ENCODE measurements around the gene SSBP3.

Gene SSBP3

GRCh38 chr1:54225986-54226559 lies 180.1 kb downstream of the SSBP3 start:
- peak overlapping the region in 1 of 2 donors; percentile 74 for H3K27ac ChIP-seq
- TF ChIP-seq CTCF (IDR thresholded peaks at IDR 0.05) = no peak
- no peak for DNase-seq

GRCh38 chr1:54225378-54225777 lies 180.8 kb downstream of the SSBP3 start:
- no peak for TF ChIP-seq CTCF (IDR thresholded peaks at IDR 0.05)
- no peaks in the 10 kb centered on the region for H3K27me3 ChIP-seq
- H3K27ac ChIP-seq = no peak overlapping the region
- intact Hi-C loops (cut with DNase I; ENCODE audit: low total_unique reads) = loop anchor here (10.0 kb wide), 1 partner anchor 259 kb away; no protein-coding TSS in a partner anchor
- no peak for DNase-seq
- peaks cover 0 to 42% (median 24%) of the 10 kb centered on the region in 4 donors for H3K4me1 ChIP-seq
- H3K36me3 ChIP-seq = peaks cover 0 to 70% (median 16%) of the 10 kb centered on the region in 3 donors
- H3K9me3 ChIP-seq = no peaks in the 10 kb centered on the region
- H3K4me3 ChIP-seq = no peak overlapping the region

More at GRCh38 chr1:54225986-54226559, 180.1 kb downstream of the SSBP3 start:
- peaks cover 0 to 70% (median 22%) of the 10 kb centered on the region in 3 donors for H3K36me3 ChIP-seq
- no peak overlapping the region for H3K4me3 ChIP-seq
- peaks cover 0 to 35% (median 23%) of the 10 kb centered on the region in 4 donors for H3K4me1 ChIP-seq
- intact Hi-C loops (cut with DNase I; ENCODE audit: low total_unique reads) = loop anchor here (10.0 kb wide), 1 partner anchor 259 kb away; no protein-coding TSS in a partner anchor
- no peaks in the 10 kb centered on the region for H3K9me3 ChIP-seq
- no peaks in the 10 kb centered on the region for H3K27me3 ChIP-seq

- Histone ChIP-seq H3K9me3 (no peaks in the 10 kb centered on the region), H3K4me3 (no peak overlapping the region), H3K27me3 (no peaks in the 10 kb centered on the region), H3K27ac (no peak overlapping the region), H3K36me3 (peaks cover 0 to 65% (median 16%) of the 10 kb centered on the region in 3 donors), H3K4me1 (peaks cover 0 to 49% (median 32%) of the 10 kb centered on the region in 4 donors)
- intact Hi-C loops (cut with DNase I; ENCODE audit: low total_unique reads) = loop anchor here (10.0 kb wide), 1 partner anchor 261 kb away; no protein-coding TSS in a partner anchor
- no peak for TF ChIP-seq CTCF (IDR thresholded peaks at IDR 0.05)
- no peak for DNase-seq
Measured at GRCh38 chr1:54224233-54224632, 182.0 kb downstream of the SSBP3 start.

GRCh38 chr1:54223441-54224202 lies 182.6 kb downstream of the SSBP3 start:
- TF ChIP-seq CTCF (IDR thresholded peaks at IDR 0.05) = no peak
- no peak overlapping the region for H3K27ac ChIP-seq
- DNase-seq = no peak
- H3K36me3 ChIP-seq = peaks cover 2 to 65% (median 18%) of the 10 kb centered on the region in 3 donors
- H3K4me3 ChIP-seq = no peak overlapping the region
- no peaks in the 10 kb centered on the region for H3K27me3 ChIP-seq
- no peaks in the 10 kb centered on the region for H3K9me3 ChIP-seq
- peaks cover 0 to 49% (median 33%) of the 10 kb centered on the region in 4 donors for H3K4me1 ChIP-seq
- intact Hi-C loops (cut with DNase I; ENCODE audit: low total_unique reads) = loop anchor here (10.0 kb wide), 1 partner anchor 261 kb away; no protein-coding TSS in a partner anchor

GRCh38 chr1:54222711-54223110 lies 183.5 kb downstream of the SSBP3 start:
- intact Hi-C loops (cut with DNase I; ENCODE audit: low total_unique reads) = loop anchor here (10.0 kb wide), 1 partner anchor 262 kb away; no protein-coding TSS in a partner anchor
- no peak overlapping the region for H3K27ac ChIP-seq

More at GRCh38 chr1:54222711-54223110, 183.5 kb downstream of the SSBP3 start:
- Histone ChIP-seq H3K27me3 (no peaks in the 10 kb centered on the region), H3K4me1 (peaks cover 0 to 40% (median 24%) of the 10 kb centered on the region in 4 donors), H3K9me3 (no peaks in the 10 kb centered on the region), H3K36me3 (peaks cover 11 to 65% (median 18%) of the 10 kb centered on the region in 3 donors), H3K4me3 (no peak overlapping the region)
- no peak for DNase-seq
- no peak for TF ChIP-seq CTCF (IDR thresholded peaks at IDR 0.05)

Data from tibial artery (tissue), 4 donors.